H1 (cell line): ENCODE results near the gene AMPD1. TPM values are rescaled to one million over a fixed set of nuclear protein-coding genes. Genes with fewer than 3 reads are reported as not detected.

Source experiments
- ASH2L ChIP-seq: fragments of 200-600, 300-600 bp; sonication (generic); IDR thresholded peaks from one replicate; pipeline ENCODE4 v1.7.1; 2017; ENCODE audit warnings: low read length
- FOSL1 ChIP-seq: IDR thresholded peaks from 2 replicates; pipeline ENCODE4 v1.6.1; 2011; ENCODE audit warnings: mild to moderate bottlenecking, low read depth, low read length, moderate library complexity; ENCODE audit not compliant: insufficient read depth
- GTF2F1 ChIP-seq: IDR thresholded peaks from 2 replicates; pipeline ENCODE4 v1.6.1; 2012; ENCODE audit warnings: low read depth, low read length, improper control_type of control experiment, borderline replicate concordance
- HDAC2 ChIP-seq, 2 experiments: fragments of 300-600 bp in 1 of 2; sonication (generic) in 1 of 2; IDR thresholded peaks; 2 replicates each; pipeline ENCODE4 v1.6.1; 2011 to 2012; ENCODE audit warnings: low read depth in 2 of 2, low read length in 2 of 2, mild to moderate bottlenecking in 2 of 2, moderate library complexity in 2 of 2, borderline replicate concordance in 1 of 2, inconsistent platforms in 1 of 2
- SUZ12 ChIP-seq: fragments of 200-600 bp; sonication (generic); IDR thresholded peaks from 2 replicates; pipeline ENCODE4 v1.6.1; 2012; ENCODE audit warnings: mild to moderate bottlenecking, inconsistent platforms, low read length, moderate library complexity, mixed read lengths
- polyA plus RNA-seq, 7 experiments: library from polyadenylated mRNA; depleted of rRNA in 3 of 7; stranded (reverse) in 5 of 7; unstranded in 2 of 7; fragments of >200 nt in 5 of 7; fragments of 200-250 nt in 2 of 7; gene quantifications; 1 replicate in 5 of 7; 2 replicates in 1 of 7; 4 replicates in 1 of 7; pipeline versions ENCODE4 v1.2.1 to v1.2.3, GENCODE V29; 2011 to 2013; ENCODE audit warnings: missing spikeins in 2 of 7, mixed read lengths in 2 of 7
- total RNA-seq: library from RNA; stranded (reverse); fragmentation: NEBNext Ultra II Directional; extraction: Animal tissue kit (Norgen Biotek cat#: 25700); gene quantifications from 2 replicates; pipeline ENCODE4 v1.2.1, GENCODE V29; 2021
- TF ChIP-seq, protein P1 (sequence below): IDR thresholded peaks from 2 replicates; pipeline ENCODE4 v1.6.1; 2012; ENCODE audit warnings: inconsistent platforms

AMPD1 gene
- total and polyA plus RNA-seq, 2 of the 8 experiments (the other 6 are each of a cell fraction or from before 2014, with no cell fraction given) = not detected

DNA sequence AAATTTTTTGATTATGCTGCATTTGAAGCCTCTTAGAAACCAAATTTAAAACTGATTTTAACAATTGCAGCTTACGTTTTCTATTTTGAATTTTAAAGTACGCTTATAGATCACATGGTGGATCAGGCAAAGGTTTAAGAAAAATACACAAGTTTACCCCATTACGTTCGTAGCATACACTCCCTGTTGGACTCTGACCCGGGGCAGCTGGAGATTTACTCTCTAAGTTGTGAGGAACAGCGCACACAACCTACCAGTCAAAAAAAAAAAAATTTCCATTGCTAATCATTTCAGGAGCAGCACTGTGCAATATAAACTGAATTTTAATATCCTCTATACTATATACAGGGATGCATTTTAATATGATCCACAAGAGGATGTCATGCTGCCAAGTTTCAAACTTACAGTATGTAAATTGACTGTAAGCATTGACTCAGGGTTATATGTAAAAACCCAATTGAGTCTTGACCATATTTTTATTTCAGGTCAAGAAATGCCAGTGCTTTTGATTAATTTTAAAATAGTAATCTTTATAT lies 42.0 kb upstream of the AMPD1 start (continued):
- TF ChIP-seq SUZ12 = no peak
- TF ChIP-seq FOSL1 = no peak
- TF ChIP-seq, protein P1, sequence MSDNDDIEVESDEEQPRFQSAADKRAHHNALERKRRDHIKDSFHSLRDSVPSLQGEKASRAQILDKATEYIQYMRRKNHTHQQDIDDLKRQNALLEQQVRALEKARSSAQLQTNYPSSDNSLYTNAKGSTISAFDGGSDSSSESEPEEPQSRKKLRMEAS = no peak
- no peak for TF ChIP-seq ASH2L
- TF ChIP-seq HDAC2 (IDR thresholded peaks at IDR 0.05; ENCODE audit: borderline replicate concordance in 1 of 2, low read depth in 2 of 2, low read length in 2 of 2) = no peak
- TF ChIP-seq GTF2F1 = no peak
